ENCODE data around the gene RAB44.

RAB44 gene

GRCh38 chr6:36779227-36779626, 81.6 kb downstream of the RAB44 start:
- DNase-seq: no peak

- DNase-seq: no peak
These were observed 83.0 kb downstream of the RAB44 start for GRCh38 chr6:36780442-36781177.

DNA sequence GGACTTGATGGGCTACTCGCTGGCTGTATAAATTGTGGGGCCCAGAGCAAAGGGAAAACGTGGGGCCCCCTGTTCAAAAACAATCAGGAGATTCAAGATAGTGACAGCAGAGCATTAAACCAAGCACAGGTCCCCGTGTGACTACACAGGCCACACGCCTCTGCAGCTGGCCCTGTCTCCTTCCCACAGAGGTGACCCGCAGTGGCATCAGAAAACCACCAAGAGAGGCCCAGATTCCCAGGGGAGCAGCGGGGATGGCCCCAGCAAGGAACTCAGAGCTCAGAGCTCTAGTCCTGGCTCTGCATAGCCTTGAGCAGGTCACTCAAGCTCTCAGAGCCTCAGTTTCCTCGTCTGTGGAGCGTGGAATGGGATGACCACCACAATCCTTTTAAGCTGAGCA, 84.0 kb downstream of the RAB44 start:
- DNase-seq: no peak

Measured in NCI-H510A (cell line).